A172 (cell line): ENCODE measurements around the gene LIN28B. TPM values are rescaled to one million over a fixed set of nuclear protein-coding genes. Genes with fewer than 3 reads are reported as not detected.

Experiments used
- DNase-seq: peaks from one replicate; pipeline ENCODE4 v3.0.0-alpha.2; 2015; ENCODE audit warnings: low spot score
- total RNA-seq: library from RNA; depleted of rRNA; stranded (reverse); fragments of >200 nt; shearing (Covaris generic); gene quantifications from 2 replicates; pipeline ENCODE4 v1.2.3, GENCODE V29; 2014; rRNA removed

Gene LIN28B
- total RNA-seq, 1 experiment from 2014 or later, result not detected

GRCh38 chr6:105109955-105110895 is 153.3 kb downstream of the LIN28B start:
- no peak for DNase-seq

GRCh38 chr6:105111105-105111504 is 154.2 kb downstream of the LIN28B start:
- DNase-seq, result no peak

GRCh38 chr6:105111871-105112270 is 155.0 kb downstream of the LIN28B start:
- no peak for DNase-seq

- DNase-seq, result no peak
Measured at GRCh38 chr6:105112577-105112976, 155.7 kb downstream of the LIN28B start.

- DNase-seq, result no peak
Measured at GRCh38 chr6:105113422-105113821, 156.5 kb downstream of the LIN28B start.

- no peak for DNase-seq
Measured at GRCh38 chr6:105116150-105116549, 159.2 kb downstream of the LIN28B start.

- no peak for DNase-seq
Measured at GRCh38 chr6:105120570-105120969, 163.7 kb downstream of the LIN28B start.

- no peak for DNase-seq
Measured at GRCh38 chr6:105121981-105122380, 165.1 kb downstream of the LIN28B start.

GRCh38 chr6:105122717-105123116 is 165.8 kb downstream of the LIN28B start:
- DNase-seq, result no peak

Other genes starting within 250 kb of the LIN28B start
- gene HACE1, start 97.2 kb upstream of the LIN28B start, total RNA-seq, result 8.8 and 9.9 TPM in 2 replicates
- gene POPDC3, start 222.9 kb downstream of the LIN28B start, total RNA-seq, result 29.4 and 45.7 TPM in 2 replicates